H1 (cell line): Measurements from ENCODE around the gene LCN9. TPM values are rescaled to one million over a fixed set of nuclear protein-coding genes. Genes with fewer than 3 reads are reported as not detected.

ENCODE experiments used
- CTCF ChIA-PET: fragments of 300-600 bp; sonication (Branson Sonifier 250); formaldehyde crosslinking; loops from one replicate; lab custom pipeline; 2021; ENCODE audit not compliant: partially characterized antibody; lab: Charles Lee
- POLR2A ChIA-PET: fragments of 300-600 bp; sonication (Branson Sonifier 250); formaldehyde crosslinking; loops from one replicate; lab custom pipeline; 2021; ENCODE audit warnings: inconsistent platforms; ENCODE audit not compliant: partially characterized antibody; lab: Charles Lee
- DNase-seq, 2 experiments: peaks; one replicate each; pipeline versions ENCODE4 v3.0.0 to v3.0.0-alpha.2; 2010 to 2022; ENCODE audit warnings: low spot score in 2 of 2, low read depth in 1 of 2, mixed read lengths in 1 of 2
- FAIRE-seq: peaks from 2 replicates; lab custom pipeline; 2011; peaks lifted over from hg19 to GRCh38; lab: Jason Lieb, UNC
- H2AFZ ChIP-seq: 2 replicates; pipeline ENCODE4 v1.8.1; 2012; ENCODE audit warnings: low read length, inconsistent platforms
- H2AK5ac ChIP-seq: 2 replicates; pipeline ENCODE4 v1.6.1; 2013; ENCODE audit warnings: low read depth, low read length
- H2BK120ac ChIP-seq: replicated peaks from 2 replicates; pipeline ENCODE3; 2013; ENCODE audit warnings: low read depth, low read length, inconsistent platforms
- H2BK12ac ChIP-seq: 2 replicates; pipeline ENCODE4 v1.6.1; 2013; ENCODE audit warnings: low read depth, low read length
- H2BK15ac ChIP-seq: 2 replicates; pipeline ENCODE4 v1.6.1; 2013; ENCODE audit warnings: low read length
- H2BK20ac ChIP-seq: 2 replicates; pipeline ENCODE4 v1.6.1; 2013; ENCODE audit warnings: low read length
- H2BK5ac ChIP-seq: 2 replicates; pipeline ENCODE4 v1.6.1; 2013; ENCODE audit warnings: low read depth, low read length
- H3K14ac ChIP-seq: 2 replicates; pipeline ENCODE4 v1.6.1; 2013; ENCODE audit warnings: inconsistent platforms; ENCODE audit not compliant: insufficient read length
- H3K18ac ChIP-seq: 2 replicates; pipeline ENCODE4 v1.6.1; 2013; ENCODE audit warnings: low read length; ENCODE audit errors: extremely low read depth
- H3K23ac ChIP-seq: 2 replicates; pipeline ENCODE4 v1.6.1; 2013; ENCODE audit warnings: inconsistent platforms; ENCODE audit not compliant: insufficient read length
- H3K23me2 ChIP-seq: 2 replicates; pipeline ENCODE4 v1.6.1; 2013; ENCODE audit warnings: low read depth, low read length
- H3K27ac ChIP-seq: 2 replicates; pipeline ENCODE4 v1.6.1; 2011; ENCODE audit warnings: low read depth, low read length, inconsistent platforms
- H3K27me3 ChIP-seq, 4 experiments: replicated peaks in 1 of 4; 1 replicate in 1 of 4; 2 replicates in 3 of 4; pipeline versions ENCODE4 v1.6.1 to v1.8.1; 2011 to 2013; ENCODE audit warnings: low read length in 3 of 4, mild to moderate bottlenecking in 3 of 4, inconsistent platforms in 2 of 4, mixed read lengths in 2 of 4, moderate library complexity in 1 of 4; ENCODE audit not compliant: control insufficient read depth in 3 of 4, insufficient read depth in 3 of 4; ENCODE audit errors: extremely low read depth in 1 of 4
- H3K36me3 ChIP-seq, 4 experiments: 2 replicates each; pipeline versions ENCODE4 v1.6.1 to v1.8.1; 2011 to 2013; ENCODE audit warnings: mild to moderate bottlenecking in 4 of 4, low read length in 3 of 4, moderate library complexity in 2 of 4, control low read depth in 1 of 4, inconsistent platforms in 1 of 4; ENCODE audit not compliant: insufficient read depth in 4 of 4, control insufficient read depth in 2 of 4
- H3K4ac ChIP-seq: replicated peaks from 2 replicates; pipeline ENCODE3; 2013; ENCODE audit warnings: low read length, low read depth, mixed read lengths, inconsistent platforms; ENCODE audit not compliant: insufficient read length
- H3K4me1 ChIP-seq, 4 experiments: replicated peaks in 1 of 4; 1 replicate in 1 of 4; 2 replicates in 3 of 4; pipeline versions ENCODE4 v1.6.1 to v1.8.1; 2011 to 2013; ENCODE audit warnings: low read length in 3 of 4, inconsistent platforms in 2 of 4, mixed read lengths in 1 of 4; ENCODE audit not compliant: insufficient read depth in 4 of 4, control insufficient read depth in 3 of 4
- H3K4me2 ChIP-seq, 2 experiments: 2 replicates each; pipeline versions ENCODE4 v1.6.1 to v1.8.1; 2011 to 2013; ENCODE audit warnings: low read depth in 2 of 2, low read length in 2 of 2, control low read depth in 1 of 2, inconsistent platforms in 1 of 2, mild to moderate bottlenecking in 1 of 2; ENCODE audit not compliant: insufficient read depth in 1 of 2
- H3K4me3 ChIP-seq, 4 experiments: fragments of 200-600, 300-600 bp in 1 of 4; sonication (generic), shearing (Covaris generic), sonication (Bioruptor Twin) in 1 of 4; 2 replicates each; pipeline versions ENCODE4 v1.5.1 to v1.8.1; 2011 to 2016; ENCODE audit warnings: low read length in 4 of 4, low read depth in 3 of 4, control low read depth in 2 of 4, inconsistent platforms in 2 of 4, mild to moderate bottlenecking in 2 of 4, mixed read lengths in 1 of 4, moderate library complexity in 1 of 4; ENCODE audit not compliant: insufficient read depth in 2 of 4; ENCODE audit errors: extremely low read depth in 1 of 4
- H3K56ac ChIP-seq: replicated peaks from 2 replicates; pipeline ENCODE3; 2013; ENCODE audit warnings: low read depth, mild to moderate bottlenecking, mixed read lengths, low read length, inconsistent platforms; ENCODE audit not compliant: insufficient read length
- H3K79me1 ChIP-seq: 2 replicates; pipeline ENCODE4 v1.6.1; 2013; ENCODE audit warnings: low read depth, low read length, control low read depth
- H3K79me2 ChIP-seq, 2 experiments: 2 replicates each; pipeline versions ENCODE4 v1.6.1 to v1.8.1; 2012 to 2013; ENCODE audit warnings: low read length in 2 of 2, mild to moderate bottlenecking in 2 of 2, inconsistent platforms in 1 of 2; ENCODE audit not compliant: insufficient read depth in 2 of 2, control insufficient read depth in 1 of 2
- H3K9ac ChIP-seq, 4 experiments: replicated peaks in 1 of 4; 1 replicate in 1 of 4; 2 replicates in 3 of 4; pipeline versions ENCODE4 v1.6.1 to v1.8.1; 2011 to 2013; ENCODE audit warnings: low read depth in 3 of 4, low read length in 3 of 4, control low read depth in 2 of 4, mild to moderate bottlenecking in 2 of 4, moderate library complexity in 2 of 4, inconsistent platforms in 1 of 4; ENCODE audit errors: extremely low read depth in 1 of 4
- H3K9me3 ChIP-seq, 2 experiments: 2 replicates each; pipeline versions ENCODE4 v1.6.1 to v1.8.1; 2012 to 2013; ENCODE audit warnings: mild to moderate bottlenecking in 2 of 2, moderate library complexity in 2 of 2, control low read depth in 1 of 2, inconsistent platforms in 1 of 2, low read depth in 1 of 2, low read length in 1 of 2, mixed read lengths in 1 of 2; ENCODE audit not compliant: insufficient read depth in 2 of 2
- H4K20me1 ChIP-seq, 2 experiments: replicated peaks in 1 of 2; 2 replicates each; pipeline versions ENCODE3 to v1.8.1; 2011 to 2013; ENCODE audit warnings: inconsistent platforms in 2 of 2, low read length in 2 of 2, mild to moderate bottlenecking in 1 of 2; ENCODE audit not compliant: insufficient read depth in 2 of 2, control insufficient read depth in 1 of 2
- H4K5ac ChIP-seq: 2 replicates; pipeline ENCODE4 v1.6.1; 2013; ENCODE audit warnings: low read length, low read depth, mixed read lengths, inconsistent platforms; ENCODE audit not compliant: insufficient read length
- H4K8ac ChIP-seq: 2 replicates; pipeline ENCODE4 v1.8.0; 2013; ENCODE audit warnings: mild to moderate bottlenecking, moderate library complexity, low read length, inconsistent platforms; ENCODE audit not compliant: insufficient read depth; ENCODE audit errors: extremely low read depth
- H4K91ac ChIP-seq: replicated peaks from 2 replicates; pipeline ENCODE3; 2013; ENCODE audit warnings: low read length, mixed read lengths, inconsistent platforms; ENCODE audit not compliant: insufficient read length
- BRCA1 ChIP-seq: IDR thresholded peaks from 2 replicates; pipeline ENCODE4 v1.6.1; 2012; ENCODE audit warnings: low read depth, low read length, improper control_type of control experiment
- CBX5 ChIP-seq: fragments of 300-800, 300-1000 bp; sonication (generic); IDR thresholded peaks from 2 replicates; pipeline ENCODE4 v1.7.1; 2016; ENCODE audit warnings: antibody characterized with exemption, low read length, low read depth
- EZH2 ChIP-seq: fragments of 200-600 bp; sonication (generic); IDR thresholded peaks from 2 replicates; pipeline ENCODE4 v1.7.1; 2012; ENCODE audit warnings: low read depth, mild to moderate bottlenecking, moderate library complexity, low read length, inconsistent platforms; ENCODE audit not compliant: severe bottlenecking
- SP1 ChIP-seq: IDR thresholded peaks from 2 replicates; pipeline ENCODE4 v1.6.1; 2011; ENCODE audit warnings: low read depth, low read length
- TBP ChIP-seq: IDR thresholded peaks from 2 replicates; pipeline ENCODE4 v1.6.1; 2011; ENCODE audit warnings: low read depth, low read length, improper control_type of control experiment
- WGBS, 2 experiments: shearing (Covaris generic) in 1 of 2; methylation state at CpG; one replicate each; pipeline versions ENCODE4 v1.1.6 to v1.1.7; 2013 to 2015; ENCODE audit warnings: low lambda C conversion rate in 2 of 2, mixed read lengths in 2 of 2, inconsistent platforms in 1 of 2, low coverage in 1 of 2, missing lambda C conversion rate in 1 of 2; ENCODE audit not compliant: insufficient replicate concordance in 2 of 2, insufficient coverage in 1 of 2, insufficient read length in 1 of 2; ENCODE audit errors: extremely low coverage in 1 of 2, missing lambda C conversion rate in 1 of 2; 5-methylcytosine and 5-hydroxymethylcytosine counted together
- polyA plus RNA-seq, 7 experiments: library from polyadenylated mRNA; depleted of rRNA in 3 of 7; stranded (reverse) in 5 of 7; unstranded in 2 of 7; fragments of >200 nt in 5 of 7; fragments of 200-250 nt in 2 of 7; gene quantifications; 1 replicate in 5 of 7; 2 replicates in 1 of 7; 4 replicates in 1 of 7; pipeline versions ENCODE4 v1.2.1 to v1.2.3, GENCODE V29; 2011 to 2013; ENCODE audit warnings: missing spikeins in 2 of 7, mixed read lengths in 2 of 7
- total RNA-seq: library from RNA; stranded (reverse); fragmentation: NEBNext Ultra II Directional; extraction: Animal tissue kit (Norgen Biotek cat#: 25700); gene quantifications from 2 replicates; pipeline ENCODE4 v1.2.1, GENCODE V29; 2021

LCN9 gene
- total and polyA plus RNA-seq, 2 of the 8 experiments (the other 6 are each of a cell fraction or from before 2014, with no cell fraction given) = 2.3 to 3.1 TPM

GRCh38 chr9:135696446-135696845 is 33.3 kb downstream of the LCN9 start:
- TF ChIP-seq EZH2 (no peak), TBP (no peak), CBX5 (no peak), BRCA1 (no peak), SP1 (no peak)
- no peaks in the 10 kb centered on the region for H3K79me1 ChIP-seq
- FAIRE-seq (no peak), DNase-seq (no peak)
- H2BK120ac ChIP-seq = no peak overlapping the region
- H2BK12ac ChIP-seq = no peak overlapping the region
- H2BK15ac ChIP-seq = no peak overlapping the region
- H3K9me3 ChIP-seq = no peaks in the 10 kb centered on the region
- no peak overlapping the region for H2AK5ac ChIP-seq
- H3K18ac ChIP-seq = no peak overlapping the region
- no peak overlapping the region for H3K14ac ChIP-seq
- no peak overlapping the region for H3K4ac ChIP-seq
- 86% methylated on average over 15 of the region's 16 CpGs; no CpG with 5 or more reads in 1 of the 2 experiments for WGBS, 2 experiments
- H3K23ac ChIP-seq = no peak overlapping the region
- no peaks in the 10 kb centered on the region for H3K79me2 ChIP-seq
- peaks cover 0 to 11% (median under 1%) of the 10 kb centered on the region in 4 experiments; a peak in 3 of 7 replicates for H3K4me1 ChIP-seq
- H4K91ac ChIP-seq = no peak overlapping the region
- H3K27me3 ChIP-seq = no peaks in the 10 kb centered on the region; a peak in 4 of 7 replicates
- no peak overlapping the region for H2AFZ ChIP-seq
- no peak overlapping the region for H3K9ac ChIP-seq
- no peaks in the 10 kb centered on the region for H3K36me3 ChIP-seq
- H2BK20ac ChIP-seq = no peak overlapping the region
- H3K56ac ChIP-seq = no peak overlapping the region
- H4K20me1 ChIP-seq = peaks cover 0 to 2% of the 10 kb centered on the region in 2 experiments
- H3K4me2 ChIP-seq = no peak overlapping the region
- no peak overlapping the region for H3K4me3 ChIP-seq
- no peak overlapping the region for H4K8ac ChIP-seq
- ChIA-PET POLR2A (no interaction called here), CTCF (interaction anchor here (1.0 to 6.6 kb wide), 6 partner anchors 9 to 92 kb away, joined by 3 to 32 read pairs (median 3); no protein-coding TSS in a partner anchor)
- H2BK5ac ChIP-seq = no peak overlapping the region
- no peaks in the 10 kb centered on the region for H3K23me2 ChIP-seq
- H3K27ac ChIP-seq = no peak overlapping the region
- no peak overlapping the region for H4K5ac ChIP-seq
